Measurements from ENCODE around the gene AP1S3.

- TF ChIP-seq TAF1 (IDR thresholded peaks at IDR 0.05; ENCODE audit: low read depth, low read length) (no peak), SPI1 (IDR thresholded peaks at IDR 0.05; ENCODE audit: low read depth, low read length) (no peak)
These were observed 79.1 kb downstream of the AP1S3 start for GRCh38 chr2:223758131-223758840.

All from GM12891 (cell line).